Nephron (organoid): ENCODE results near the gene FCHSD2.
A peak's percentile ranks its signal among the peaks of the same experiment; 100 is the strongest.

Experiments used
- H3K27ac Mint-ChIP-seq, 3 experiments: 2 replicates each; pipeline ENCODE4 v1.8.0; 2020; ENCODE audit warnings: mixed read lengths in 3 of 3, mild to moderate bottlenecking in 2 of 3, moderate library complexity in 1 of 3
- H3K27me3 Mint-ChIP-seq: 2 replicates; pipeline ENCODE4 v1.8.0; 2021; ENCODE audit warnings: low read depth, mild to moderate bottlenecking, moderate library complexity, mixed read lengths
- H3K36me3 Mint-ChIP-seq: 2 replicates; pipeline ENCODE4 v1.8.0; 2020; ENCODE audit warnings: low read depth, mixed read lengths
- H3K4me1 Mint-ChIP-seq: 2 replicates; pipeline ENCODE4 v1.8.0; 2020; ENCODE audit warnings: mixed read lengths
- H3K4me3 Mint-ChIP-seq, 3 experiments: 2 replicates each; pipeline ENCODE4 v1.8.0; 2020; ENCODE audit warnings: mild to moderate bottlenecking in 3 of 3, mixed read lengths in 3 of 3, moderate library complexity in 2 of 3
- H3K9me3 Mint-ChIP-seq: 2 replicates; pipeline ENCODE4 v1.8.0; 2020; ENCODE audit warnings: mixed read lengths
- TF ChIP-seq, protein P1 (sequence below), 3 experiments: fragments of 200-600 bp; sonication (generic); IDR thresholded peaks; one replicate each; pipeline ENCODE4 v1.5.0; 2021; ENCODE audit warnings: antibody characterized with exemption in 3 of 3; ENCODE audit not compliant: unreplicated experiment in 3 of 3

FCHSD2 gene

GRCh38 chr11:72975778-72976521, 166.2 kb downstream of the FCHSD2 start:
- TF ChIP-seq, protein P1, sequence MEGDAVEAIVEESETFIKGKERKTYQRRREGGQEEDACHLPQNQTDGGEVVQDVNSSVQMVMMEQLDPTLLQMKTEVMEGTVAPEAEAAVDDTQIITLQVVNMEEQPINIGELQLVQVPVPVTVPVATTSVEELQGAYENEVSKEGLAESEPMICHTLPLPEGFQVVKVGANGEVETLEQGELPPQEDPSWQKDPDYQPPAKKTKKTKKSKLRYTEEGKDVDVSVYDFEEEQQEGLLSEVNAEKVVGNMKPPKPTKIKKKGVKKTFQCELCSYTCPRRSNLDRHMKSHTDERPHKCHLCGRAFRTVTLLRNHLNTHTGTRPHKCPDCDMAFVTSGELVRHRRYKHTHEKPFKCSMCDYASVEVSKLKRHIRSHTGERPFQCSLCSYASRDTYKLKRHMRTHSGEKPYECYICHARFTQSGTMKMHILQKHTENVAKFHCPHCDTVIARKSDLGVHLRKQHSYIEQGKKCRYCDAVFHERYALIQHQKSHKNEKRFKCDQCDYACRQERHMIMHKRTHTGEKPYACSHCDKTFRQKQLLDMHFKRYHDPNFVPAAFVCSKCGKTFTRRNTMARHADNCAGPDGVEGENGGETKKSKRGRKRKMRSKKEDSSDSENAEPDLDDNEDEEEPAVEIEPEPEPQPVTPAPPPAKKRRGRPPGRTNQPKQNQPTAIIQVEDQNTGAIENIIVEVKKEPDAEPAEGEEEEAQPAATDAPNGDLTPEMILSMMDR (IDR thresholded peaks at IDR 0.05; ENCODE audit: unreplicated experiment in 3 of 3) = no peak
- no peak overlapping the region for H3K27ac Mint-ChIP-seq
- H3K4me3 Mint-ChIP-seq = no peak overlapping the region
- H3K9me3 Mint-ChIP-seq = peaks cover 21% of the 10 kb centered on the region
- H3K27me3 Mint-ChIP-seq = no peaks in the 10 kb centered on the region
- peaks cover 5% of the 10 kb centered on the region for H3K4me1 Mint-ChIP-seq
- H3K36me3 Mint-ChIP-seq = peaks cover 85% of the 10 kb centered on the region

GRCh38 chr11:72974487-72975205, 167.5 kb downstream of the FCHSD2 start:
- no peaks in the 10 kb centered on the region for H3K27me3 Mint-ChIP-seq
- peaks cover 78% of the 10 kb centered on the region for H3K36me3 Mint-ChIP-seq
- TF ChIP-seq, protein P1 (IDR thresholded peaks at IDR 0.05; ENCODE audit: unreplicated experiment in 3 of 3) = no peak
- H3K9me3 Mint-ChIP-seq = peaks cover 21% of the 10 kb centered on the region
- H3K4me1 Mint-ChIP-seq = peaks cover 8% of the 10 kb centered on the region
- H3K4me3 Mint-ChIP-seq = no peak overlapping the region
- no peak overlapping the region for H3K27ac Mint-ChIP-seq

- no peak overlapping the region for H3K27ac Mint-ChIP-seq
Observed at GRCh38 chr11:72972496-72973128, 169.5 kb downstream of the FCHSD2 start.

GRCh38 chr11:72971192-72971967, 170.7 kb downstream of the FCHSD2 start:
- no peak overlapping the region for H3K4me3 Mint-ChIP-seq
- H3K4me1 Mint-ChIP-seq = peaks cover 8% of the 10 kb centered on the region
- TF ChIP-seq, protein P1 (IDR thresholded peaks at IDR 0.05; ENCODE audit: unreplicated experiment in 3 of 3) = no peak
- H3K27ac Mint-ChIP-seq = no peak overlapping the region
- no peaks in the 10 kb centered on the region for H3K27me3 Mint-ChIP-seq
- peaks cover 51% of the 10 kb centered on the region for H3K36me3 Mint-ChIP-seq
- peaks cover 13% of the 10 kb centered on the region for H3K9me3 Mint-ChIP-seq

More at GRCh38 chr11:72972496-72973128, 169.5 kb downstream of the FCHSD2 start:
- TF ChIP-seq, protein P1 (IDR thresholded peaks at IDR 0.05; ENCODE audit: unreplicated experiment in 3 of 3) = no peak
- Mint-ChIP-seq H3K4me1 (peaks cover 8% of the 10 kb centered on the region), H3K4me3 (no peak overlapping the region), H3K27me3 (no peaks in the 10 kb centered on the region), H3K9me3 (peaks cover 16% of the 10 kb centered on the region), H3K36me3 (peaks cover 59% of the 10 kb centered on the region)

- Mint-ChIP-seq H3K4me3 (no peak overlapping the region), H3K36me3 (peaks cover 48% of the 10 kb centered on the region), H3K27ac (peak overlapping the region in 1 of 3 experiments; percentile 4), H3K4me1 (peaks cover 8% of the 10 kb centered on the region), H3K27me3 (no peaks in the 10 kb centered on the region), H3K9me3 (peaks cover 9% of the 10 kb centered on the region)
- TF ChIP-seq, protein P1 (IDR thresholded peaks at IDR 0.05; ENCODE audit: unreplicated experiment in 3 of 3) = no peak
Observed at GRCh38 chr11:72970557-72971118, 171.5 kb downstream of the FCHSD2 start.
